Measurements from ENCODE around the gene THADA.

THADA gene

DNA sequence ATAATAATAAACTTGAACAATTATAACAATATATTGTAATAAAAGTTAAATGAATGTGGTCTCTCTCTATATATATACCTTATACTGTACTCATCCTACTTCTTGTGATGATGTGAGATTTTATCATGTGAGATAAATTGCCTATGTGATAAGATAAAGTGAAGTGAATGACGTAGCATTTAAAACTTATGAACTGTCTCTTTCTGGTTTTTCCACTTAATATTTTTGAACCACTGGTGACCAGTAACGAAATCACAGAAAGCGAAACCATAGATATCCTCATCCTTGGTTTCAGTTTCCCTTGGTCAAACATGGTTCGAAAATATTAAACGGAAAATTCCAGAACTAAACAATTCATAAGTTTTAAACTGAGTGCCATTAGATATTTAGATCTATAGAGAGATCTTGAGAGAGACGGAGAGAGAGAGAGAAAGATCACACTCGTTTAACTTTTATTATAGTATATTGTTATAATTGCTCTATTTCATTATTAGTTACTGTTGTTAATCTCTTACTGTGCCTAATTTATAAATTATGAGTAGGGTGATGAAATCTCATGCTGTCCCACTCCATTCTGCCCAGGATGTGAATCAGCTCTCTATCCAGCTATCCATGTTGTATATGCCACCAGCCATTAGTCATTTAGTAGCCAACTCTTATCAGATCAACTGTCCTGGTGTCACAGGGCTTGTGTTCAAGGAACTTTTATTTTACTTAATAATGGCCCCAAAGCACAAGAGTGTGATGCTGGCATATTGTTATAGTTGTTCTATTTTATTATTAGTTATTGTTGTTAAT lies 156.8 kb downstream of the THADA start:
- DNase-seq (ENCODE audit: low spot score), result no peak

DNA sequence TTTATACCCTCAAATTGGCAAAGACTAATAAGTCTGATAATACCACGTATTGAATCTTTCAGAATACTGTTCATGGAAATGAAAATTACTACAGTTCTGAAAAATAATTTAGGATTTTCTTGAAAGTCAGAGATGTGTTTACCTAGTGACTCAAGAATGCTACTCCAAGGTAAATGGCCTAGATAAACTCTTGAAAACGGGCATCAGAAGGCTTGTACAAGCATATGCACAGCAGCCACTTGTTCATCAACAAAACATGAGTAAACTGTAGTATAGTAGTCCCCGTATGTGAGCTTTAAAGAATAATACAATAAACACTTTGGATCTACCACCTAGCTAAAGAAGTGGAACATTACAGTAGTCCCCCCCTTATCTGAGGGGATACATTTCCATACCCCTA lies 157.5 kb downstream of the THADA start:
- no peak for DNase-seq (ENCODE audit: low spot score)

DNA sequence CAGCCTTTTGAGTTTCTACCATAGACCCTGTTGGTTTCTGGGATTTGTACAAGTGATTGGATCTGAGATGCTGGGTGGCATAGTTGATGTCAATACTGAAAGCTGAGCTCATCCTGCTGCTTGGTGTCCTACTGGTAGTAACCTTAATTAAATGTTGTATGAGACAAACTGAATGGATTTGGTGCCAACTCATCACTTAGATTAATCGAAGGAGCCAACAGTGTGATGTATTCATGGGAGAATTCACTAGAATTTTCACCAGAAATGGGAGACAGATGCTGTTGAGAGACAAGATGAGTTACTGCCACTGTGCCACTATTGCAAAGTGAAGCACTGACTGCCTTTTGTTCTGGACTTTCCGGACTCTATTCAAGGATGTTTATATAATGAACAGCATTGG lies 158.5 kb downstream of the THADA start:
- no peak for DNase-seq (ENCODE audit: low spot score)

DNA sequence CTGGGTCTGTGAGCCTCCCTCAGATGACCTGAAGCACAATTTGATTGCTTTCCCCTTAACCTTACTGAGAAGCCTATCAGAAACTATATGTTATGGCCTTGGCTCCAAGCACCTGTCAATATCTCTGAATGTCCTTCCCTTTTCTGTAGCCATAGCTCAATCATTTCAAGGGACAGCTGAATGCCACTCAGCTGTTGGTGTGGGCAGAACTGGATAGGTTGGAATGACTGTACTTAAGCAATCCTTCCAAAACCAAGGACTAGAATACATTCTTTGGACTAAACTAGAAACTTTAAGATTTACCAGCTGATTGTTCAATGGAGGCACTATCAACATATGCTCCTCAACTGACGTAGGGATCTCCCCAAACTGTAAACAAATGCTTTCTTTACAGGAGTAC lies 159.4 kb downstream of the THADA start:
- no peak for DNase-seq (ENCODE audit: low spot score)

DNA sequence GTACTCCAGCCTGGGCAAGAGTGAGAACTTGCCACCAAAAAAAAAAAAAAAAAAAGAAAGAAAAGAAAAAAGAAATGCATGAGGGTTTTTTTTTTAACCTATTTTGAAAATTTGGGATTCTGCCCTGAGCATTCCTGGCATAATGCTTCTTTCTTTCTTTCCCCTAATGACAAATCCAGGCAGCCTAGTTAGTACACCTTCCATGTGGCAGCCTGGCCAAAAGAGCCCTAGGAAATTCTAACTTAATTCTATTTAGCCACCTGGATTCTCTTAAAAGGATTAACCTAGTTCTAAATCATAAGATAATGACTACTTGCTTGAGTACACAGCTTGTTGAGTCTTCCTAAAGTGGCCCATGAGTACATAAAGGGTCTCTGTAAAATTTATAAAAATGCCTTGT lies 160.1 kb downstream of the THADA start:
- no peak for DNase-seq (ENCODE audit: low spot score)

DNA sequence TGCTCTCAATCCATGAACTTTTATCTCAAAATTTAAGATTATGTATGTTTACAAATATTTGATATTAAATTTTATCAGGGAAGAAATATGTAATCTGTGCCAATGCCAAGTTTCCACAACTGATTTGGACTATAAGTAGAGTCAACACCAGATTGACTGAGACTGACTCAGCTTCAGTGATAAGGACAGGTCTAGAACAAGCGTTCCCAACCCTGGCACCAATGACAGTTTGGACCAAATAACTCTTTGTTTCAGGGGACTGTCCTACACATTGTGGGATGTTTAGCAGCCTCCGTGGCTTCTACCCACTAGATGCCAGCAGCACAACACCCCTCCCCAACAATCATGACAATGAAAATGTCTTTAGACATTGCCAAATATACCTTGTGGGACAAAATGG lies 165.3 kb downstream of the THADA start:
- no peak for DNase-seq (ENCODE audit: low spot score)

DNA sequence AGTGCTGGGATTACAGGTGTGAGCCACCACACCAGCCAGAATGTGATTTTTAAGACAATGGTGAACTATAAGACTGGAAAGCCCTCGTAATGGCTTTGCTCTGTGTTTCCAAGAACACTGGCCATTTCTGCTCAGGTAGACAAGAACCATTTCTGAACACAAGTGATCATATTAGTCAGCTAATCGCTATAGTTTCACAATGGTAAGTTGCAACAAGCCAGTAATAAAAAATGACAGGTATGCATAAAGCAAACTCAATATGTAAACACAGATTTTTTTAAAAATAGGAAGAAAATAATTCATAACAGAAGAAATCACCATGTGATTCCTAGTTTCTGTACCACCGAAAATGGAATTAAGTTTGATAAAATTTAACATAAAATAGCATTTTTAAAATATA lies 166.5 kb downstream of the THADA start:
- DNase-seq (ENCODE audit: low spot score), result no peak

DNA sequence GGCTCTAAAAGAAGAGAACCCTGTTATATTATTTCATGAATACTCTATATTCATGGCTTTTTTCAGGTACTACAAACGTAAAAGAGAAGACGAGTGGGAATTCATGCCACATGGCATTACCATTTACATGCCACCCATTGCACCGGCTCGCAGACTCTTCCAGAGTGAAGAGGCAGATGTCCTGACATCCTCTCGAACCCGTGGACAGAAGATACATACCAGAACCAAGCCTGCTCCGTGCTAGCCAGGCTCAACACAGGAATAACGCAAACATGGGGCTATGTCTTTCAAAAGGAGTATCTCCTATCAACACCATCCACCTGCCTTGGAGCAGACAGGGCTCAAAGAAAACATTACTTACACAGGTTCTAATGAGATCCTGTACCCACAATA lies 168.8 kb downstream of the THADA start:
- no peak for DNase-seq (ENCODE audit: low spot score)

DNA sequence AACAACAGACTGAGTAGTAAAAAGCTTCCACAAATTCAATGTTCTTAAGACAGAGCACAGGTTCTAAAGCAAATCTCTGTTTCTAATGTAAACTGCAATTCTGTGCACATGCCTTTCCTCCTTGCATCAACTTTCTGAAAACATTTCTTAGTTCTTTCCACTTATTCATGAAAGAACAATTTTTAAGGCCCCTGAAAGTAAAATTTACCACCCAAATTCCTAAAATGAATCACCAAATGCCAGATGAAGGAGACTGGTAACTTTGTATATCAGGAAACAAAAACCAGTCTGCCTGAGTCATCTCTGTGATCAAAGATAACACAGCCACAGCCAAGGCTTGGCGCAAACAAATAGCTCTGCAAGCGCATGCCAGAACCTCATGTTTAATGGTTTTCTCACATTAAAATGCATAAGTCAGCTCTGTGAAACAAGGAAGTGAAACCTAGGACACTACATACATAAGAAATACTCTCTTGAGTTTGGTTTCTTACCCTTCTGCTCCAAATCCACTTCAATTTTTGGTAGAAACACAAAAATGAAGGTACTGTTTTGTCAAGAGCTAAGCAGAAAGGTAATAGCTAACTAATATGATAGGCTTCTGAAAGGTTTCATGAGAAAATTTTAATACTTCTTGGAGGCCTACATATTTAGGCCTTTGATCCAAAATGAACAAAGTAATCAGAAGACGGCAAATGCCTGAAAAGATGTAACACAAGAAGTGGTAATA lies 169.4 kb downstream of the THADA start:
- peak; percentile 86 for DNase-seq (ENCODE audit: low spot score)

DNA sequence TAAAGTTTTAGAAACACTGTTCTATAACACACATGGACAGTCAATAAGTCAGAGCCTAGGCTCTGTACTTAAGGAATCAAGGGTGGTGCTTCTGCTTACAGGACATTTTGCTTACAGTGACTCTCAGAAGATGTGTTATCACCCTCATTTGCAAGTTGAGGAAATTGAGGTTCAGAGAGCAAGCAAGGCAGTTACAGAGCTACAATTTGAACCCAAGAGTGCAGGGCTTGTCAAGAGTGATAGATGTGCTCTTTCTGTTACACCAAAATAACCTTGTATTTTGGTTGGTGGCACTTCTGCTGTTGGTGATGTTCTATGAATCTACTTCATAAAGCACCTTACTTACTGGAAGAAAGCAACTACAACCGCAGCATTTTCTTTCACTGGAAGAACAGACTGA lies 170.2 kb downstream of the THADA start:
- no peak for DNase-seq (ENCODE audit: low spot score)

DNA sequence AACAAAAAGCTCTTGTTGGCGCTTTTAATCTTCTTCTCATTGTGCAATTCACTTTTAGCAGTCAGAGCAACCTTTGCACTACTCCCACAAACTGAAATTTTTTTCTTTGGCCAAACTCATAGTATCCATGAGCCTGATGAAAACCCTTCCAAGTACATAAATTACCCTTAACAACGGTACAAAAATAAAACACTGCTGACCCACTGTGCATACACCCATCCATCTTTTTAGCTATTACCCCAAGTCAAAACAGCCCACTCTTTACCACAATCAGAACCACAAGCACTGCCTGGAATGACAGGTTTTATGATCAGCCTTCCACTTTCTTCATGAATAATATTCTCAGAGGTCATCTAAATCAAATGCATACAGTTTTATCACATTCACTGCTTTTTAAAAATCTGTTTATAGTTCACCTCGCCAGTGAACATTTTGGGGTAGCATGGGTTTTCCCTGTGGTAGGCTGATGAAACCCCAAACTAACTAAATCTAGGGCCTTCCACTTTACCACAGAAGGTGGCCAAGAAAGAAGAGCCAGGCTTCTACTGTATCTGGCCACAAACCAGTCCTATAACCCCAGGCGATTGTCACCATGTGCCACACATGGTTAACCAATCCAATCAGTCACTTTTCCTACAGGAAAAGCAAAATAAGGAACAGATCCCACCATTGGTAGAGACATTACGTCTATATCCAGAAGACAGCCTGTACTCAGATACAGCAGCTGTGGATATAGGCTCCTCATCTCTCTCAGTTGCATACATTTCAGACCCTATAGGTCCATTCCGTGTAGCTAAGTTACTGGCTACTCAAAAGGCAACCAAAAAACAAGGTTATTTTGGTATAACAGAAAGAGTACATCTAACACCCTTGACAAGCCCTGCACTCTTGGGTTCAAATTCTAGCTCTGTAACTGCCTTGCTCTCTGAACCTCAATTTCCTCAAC lies 171.3 kb downstream of the THADA start:
- no peak for DNase-seq (ENCODE audit: low spot score)

DNA sequence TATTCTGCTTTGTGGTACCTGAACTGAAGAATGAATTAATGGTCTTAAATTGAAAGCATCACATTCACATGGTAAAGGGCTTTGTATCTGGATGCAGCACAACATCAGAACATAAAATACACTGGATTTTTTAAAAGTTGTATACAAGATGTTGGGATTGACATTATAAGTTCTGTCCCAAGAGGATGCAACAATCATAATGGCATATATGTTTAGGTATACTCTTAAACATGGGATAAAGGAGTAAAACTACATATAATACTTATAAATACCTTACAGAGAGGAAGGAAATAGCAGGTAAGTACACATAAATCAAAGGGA lies 171.9 kb downstream of the THADA start:
- DNase-seq (ENCODE audit: low spot score), result no peak

DNA sequence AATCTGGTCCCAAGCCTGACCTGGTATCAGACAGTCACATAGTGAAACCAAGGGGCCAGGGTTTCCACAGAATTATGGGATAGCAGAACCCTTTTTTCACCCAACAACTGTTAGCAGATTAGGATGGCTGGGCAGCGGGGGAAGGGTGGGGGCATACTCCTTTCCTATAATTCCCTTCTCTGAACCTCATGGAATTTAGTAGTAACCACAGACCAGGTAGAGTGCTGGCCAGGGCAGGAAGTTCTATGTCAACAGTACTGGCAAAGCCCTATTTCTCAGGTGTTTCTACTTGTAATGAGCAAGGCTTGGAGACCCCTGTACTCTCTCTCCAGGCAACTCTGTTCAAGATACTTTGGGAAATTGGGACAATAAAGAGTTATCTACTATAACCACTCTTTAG lies 174.6 kb downstream of the THADA start:
- DNase-seq (ENCODE audit: low spot score), result no peak

DNA sequence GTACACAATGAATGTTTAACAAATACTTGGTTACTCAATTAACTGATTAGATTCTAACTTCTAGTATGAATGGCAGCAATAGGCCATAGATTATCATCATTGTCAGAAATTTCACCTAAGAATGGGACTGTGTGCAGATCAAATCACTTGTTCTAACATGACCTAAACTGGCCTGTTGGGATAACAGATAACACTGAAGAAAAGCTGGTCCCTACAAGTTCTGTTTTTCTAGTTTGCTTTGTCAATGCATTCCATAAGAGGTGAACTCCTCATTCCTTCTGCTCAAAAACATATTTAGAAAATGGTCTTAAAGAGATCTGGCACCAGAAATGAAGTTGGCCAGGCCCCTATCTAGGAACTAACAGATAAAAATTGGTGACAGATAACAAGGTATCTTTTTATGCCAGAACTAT lies 175.4 kb downstream of the THADA start:
- DNase-seq (ENCODE audit: low spot score), result no peak

DNA sequence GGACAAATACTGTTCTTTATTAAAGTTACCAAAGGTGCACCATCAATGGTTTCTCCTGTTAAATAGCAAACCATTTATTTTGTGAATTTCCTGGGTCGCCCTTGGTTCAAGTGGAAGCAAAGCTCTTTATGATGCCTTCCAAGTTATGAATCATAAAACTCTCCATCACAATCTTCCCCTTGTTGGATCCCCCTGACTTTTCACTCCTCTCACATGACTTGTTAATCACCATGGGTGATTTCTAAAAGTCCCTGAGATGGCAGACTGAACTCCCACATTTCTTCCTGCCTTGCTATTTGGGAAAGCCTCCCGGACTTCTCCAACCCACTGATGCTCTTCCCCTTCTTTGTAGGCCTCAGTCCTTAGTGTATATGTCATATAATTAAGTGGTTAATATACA lies 176.0 kb downstream of the THADA start:
- DNase-seq (ENCODE audit: low spot score), result no peak

DNA sequence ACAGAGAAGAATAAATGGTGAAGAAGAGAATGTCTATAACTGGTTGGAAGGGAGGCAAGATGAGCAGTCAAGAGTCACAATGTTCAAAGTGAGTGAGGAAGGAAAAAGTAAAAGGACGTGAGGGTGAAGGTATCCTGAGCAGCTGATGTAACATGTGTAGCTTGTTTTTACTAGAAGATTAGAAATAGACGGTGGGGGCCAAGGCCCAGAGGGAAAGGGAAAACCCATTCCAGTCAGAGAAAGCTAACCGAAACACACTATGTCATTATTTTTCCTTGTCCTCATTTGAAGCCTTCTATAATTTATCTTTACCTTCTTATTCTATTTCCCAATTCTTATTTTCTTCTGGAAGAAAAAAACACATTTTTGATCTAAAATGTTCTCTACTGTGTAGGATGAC lies 176.6 kb downstream of the THADA start:
- no peak for DNase-seq (ENCODE audit: low spot score)

DNA sequence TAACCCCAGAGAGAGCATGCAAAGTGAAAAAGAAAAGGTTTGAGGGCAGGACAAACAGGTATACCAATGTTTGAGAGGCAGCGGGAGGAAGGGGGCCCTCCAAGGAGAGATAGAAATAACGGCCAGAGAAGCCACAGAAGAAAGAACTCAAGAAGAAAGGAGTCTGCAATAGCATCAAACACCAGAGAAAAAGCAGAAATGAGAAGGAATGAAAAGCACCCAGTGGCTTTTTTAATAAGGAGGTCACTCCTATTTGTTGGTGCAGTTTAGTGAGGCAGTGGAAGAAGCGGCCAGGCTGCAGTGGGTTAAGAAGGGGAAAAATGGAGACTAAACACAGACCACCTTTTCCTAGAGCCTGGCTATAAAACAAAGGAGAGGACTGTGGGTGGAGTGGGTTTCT lies 177.2 kb downstream of the THADA start:
- no peak for DNase-seq (ENCODE audit: low spot score)

DNA sequence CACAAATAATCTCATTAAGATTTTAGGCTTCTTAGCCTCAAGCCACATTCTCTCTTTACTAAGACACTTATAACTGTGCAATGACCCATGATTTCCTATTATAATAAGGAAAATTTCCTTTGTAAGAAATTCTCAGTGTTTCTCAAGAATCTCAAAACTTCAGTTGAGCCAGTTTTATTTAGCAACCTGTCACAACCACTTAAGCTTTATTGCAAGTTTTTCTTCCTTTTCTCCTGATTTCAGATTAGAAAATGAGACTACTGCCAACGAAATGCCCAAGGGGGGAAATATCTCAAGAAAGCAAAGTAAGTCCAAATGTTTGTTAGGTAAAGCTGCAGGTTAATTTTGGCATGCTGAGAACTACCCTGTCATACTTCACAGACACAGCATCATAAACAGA lies 178.5 kb downstream of the THADA start:
- no peak for DNase-seq (ENCODE audit: low spot score)

DNA sequence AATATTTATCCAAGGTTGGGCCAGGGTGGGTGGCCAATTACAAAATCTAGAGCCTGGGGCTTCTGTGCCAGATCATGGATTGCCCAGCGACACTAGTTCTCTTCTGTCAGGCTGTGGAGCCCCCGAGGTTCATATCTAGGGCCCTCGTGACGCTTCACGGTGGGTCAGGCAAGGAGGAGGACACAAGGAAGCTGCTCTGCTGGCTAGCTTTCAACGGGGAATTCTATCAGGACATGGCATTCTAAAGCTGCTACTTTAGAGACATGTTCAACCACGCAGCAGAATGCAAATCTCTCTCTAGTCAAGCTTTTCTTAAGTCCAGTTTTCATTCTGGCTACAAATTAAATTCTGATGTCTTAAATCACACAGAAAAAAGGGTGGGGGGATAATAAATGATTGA lies 180.2 kb downstream of the THADA start:
- no peak for DNase-seq (ENCODE audit: low spot score)

DNA sequence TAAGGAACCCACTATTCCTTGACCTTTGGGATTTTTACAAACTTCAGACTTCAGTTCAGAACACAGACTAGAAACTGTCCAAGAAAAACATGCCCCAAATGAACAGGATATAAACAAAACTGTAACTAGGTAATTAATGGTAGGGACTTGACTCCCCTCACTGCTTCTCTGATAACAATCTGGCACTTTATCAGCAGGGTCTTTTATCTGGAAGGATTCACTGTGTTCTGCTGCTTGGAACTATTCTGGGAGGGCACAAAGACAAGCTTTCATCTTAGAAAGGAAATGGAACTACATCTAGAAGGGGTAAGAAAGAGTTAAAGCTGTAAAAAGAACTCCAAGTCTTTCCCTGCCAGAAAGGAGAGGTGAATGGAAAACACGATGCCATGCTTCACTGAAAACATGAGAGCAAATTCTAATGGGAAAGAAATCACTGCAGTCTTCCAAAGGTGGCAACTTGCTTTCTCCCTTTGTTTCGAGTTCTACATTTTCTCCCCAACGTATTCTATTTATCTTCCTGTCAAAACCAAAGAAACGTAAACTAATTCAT lies 181.2 kb downstream of the THADA start:
- DNase-seq (ENCODE audit: low spot score), result no peak

DNA sequence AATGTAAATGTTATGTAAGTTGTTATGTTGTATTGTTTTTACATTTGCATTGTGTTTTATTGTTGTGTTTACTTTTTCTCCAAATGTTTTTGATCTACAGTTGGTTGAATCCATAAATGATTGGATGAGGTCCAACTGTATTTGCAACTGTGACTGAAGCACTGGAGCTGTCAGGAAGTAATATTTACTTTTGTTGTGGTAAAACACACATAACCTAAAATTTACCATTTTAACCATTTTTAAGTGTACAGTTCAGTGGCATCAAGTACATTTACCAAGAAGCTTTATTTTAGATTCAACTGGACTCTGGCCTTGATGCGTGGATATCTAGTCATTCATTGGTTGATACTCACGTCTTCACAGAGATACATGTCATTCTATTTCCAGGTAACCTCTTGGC lies 181.8 kb downstream of the THADA start:
- no peak for DNase-seq (ENCODE audit: low spot score)

DNA sequence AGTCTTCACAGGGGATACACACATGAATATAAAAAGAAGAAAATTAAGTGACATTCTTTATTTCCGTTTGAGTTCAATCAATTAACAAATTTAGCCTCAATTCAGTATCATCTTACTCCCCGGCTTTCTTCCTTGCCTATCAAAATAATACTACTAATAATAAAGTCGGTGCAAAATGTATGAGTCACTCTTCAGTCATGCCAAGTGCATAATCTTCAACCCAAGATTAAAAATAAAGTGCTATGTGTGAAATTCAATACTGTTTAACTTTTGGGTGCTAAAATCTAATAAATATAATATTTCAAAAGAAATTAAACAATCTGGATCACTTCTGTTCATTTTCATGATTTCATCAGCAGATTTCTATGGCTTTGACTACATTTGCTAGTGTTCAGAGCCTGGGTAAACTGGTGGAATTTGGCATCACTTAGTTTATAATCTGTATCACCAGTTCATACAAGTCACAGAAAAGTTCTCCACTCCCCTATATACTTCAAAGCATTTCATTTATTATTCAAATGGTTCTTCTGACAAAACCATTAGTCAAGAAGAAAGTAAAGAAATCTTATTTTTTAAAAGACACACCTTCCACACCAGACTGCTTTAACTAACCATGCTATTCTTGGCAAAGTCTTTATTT lies 183.6 kb downstream of the THADA start:
- no peak for DNase-seq (ENCODE audit: low spot score)

All from AG08396 (cell line).